Progenitor cell of endocrine pancreas (in vitro differentiated cells): ENCODE results near the gene SLC39A9. TPM values are rescaled to one million over a fixed set of nuclear protein-coding genes. Genes with fewer than 3 reads are reported as not detected.

ENCODE experiments used
- DNase-seq: peaks from one replicate; pipeline ENCODE4 v3.0.0; 2021; ENCODE audit warnings: low spot score; ENCODE audit not compliant: unreplicated experiment
- H3K27ac Mint-ChIP-seq: 2 replicates; pipeline ENCODE4 v1.8.0; 2021; ENCODE audit warnings: mild to moderate bottlenecking, moderate library complexity, mixed read lengths
- H3K27me3 Mint-ChIP-seq: 2 replicates; pipeline ENCODE4 v1.8.0; 2021; ENCODE audit warnings: mixed read lengths
- H3K36me3 Mint-ChIP-seq: 2 replicates; pipeline ENCODE4 v1.8.0; 2022; ENCODE audit warnings: mixed read lengths; ENCODE audit not compliant: insufficient read depth
- H3K4me1 Mint-ChIP-seq: 2 replicates; pipeline ENCODE4 v1.8.0; 2021; ENCODE audit warnings: low read depth, mixed read lengths
- H3K4me3 Mint-ChIP-seq: 2 replicates; pipeline ENCODE4 v1.8.0; 2021; ENCODE audit warnings: low read depth, mild to moderate bottlenecking, moderate library complexity, mixed read lengths
- H3K9me3 Mint-ChIP-seq: 2 replicates; pipeline ENCODE4 v1.8.0; 2021; ENCODE audit warnings: low read depth, mixed read lengths
- CTCF ChIP-seq: fragments of 200-600 bp; sonication (generic); IDR thresholded peaks from one replicate; pipeline ENCODE4 v1.5.0; 2021; ENCODE audit warnings: antibody characterized with exemption, mild to moderate bottlenecking; ENCODE audit not compliant: unreplicated experiment
- total RNA-seq: library from RNA; stranded (reverse); gene quantifications from 2 replicates; pipeline ENCODE4 v1.2.1, GENCODE V29; 2021

SLC39A9 gene
- total RNA-seq, 1 donor from 2014 or later = 62.2 TPM

DNA sequence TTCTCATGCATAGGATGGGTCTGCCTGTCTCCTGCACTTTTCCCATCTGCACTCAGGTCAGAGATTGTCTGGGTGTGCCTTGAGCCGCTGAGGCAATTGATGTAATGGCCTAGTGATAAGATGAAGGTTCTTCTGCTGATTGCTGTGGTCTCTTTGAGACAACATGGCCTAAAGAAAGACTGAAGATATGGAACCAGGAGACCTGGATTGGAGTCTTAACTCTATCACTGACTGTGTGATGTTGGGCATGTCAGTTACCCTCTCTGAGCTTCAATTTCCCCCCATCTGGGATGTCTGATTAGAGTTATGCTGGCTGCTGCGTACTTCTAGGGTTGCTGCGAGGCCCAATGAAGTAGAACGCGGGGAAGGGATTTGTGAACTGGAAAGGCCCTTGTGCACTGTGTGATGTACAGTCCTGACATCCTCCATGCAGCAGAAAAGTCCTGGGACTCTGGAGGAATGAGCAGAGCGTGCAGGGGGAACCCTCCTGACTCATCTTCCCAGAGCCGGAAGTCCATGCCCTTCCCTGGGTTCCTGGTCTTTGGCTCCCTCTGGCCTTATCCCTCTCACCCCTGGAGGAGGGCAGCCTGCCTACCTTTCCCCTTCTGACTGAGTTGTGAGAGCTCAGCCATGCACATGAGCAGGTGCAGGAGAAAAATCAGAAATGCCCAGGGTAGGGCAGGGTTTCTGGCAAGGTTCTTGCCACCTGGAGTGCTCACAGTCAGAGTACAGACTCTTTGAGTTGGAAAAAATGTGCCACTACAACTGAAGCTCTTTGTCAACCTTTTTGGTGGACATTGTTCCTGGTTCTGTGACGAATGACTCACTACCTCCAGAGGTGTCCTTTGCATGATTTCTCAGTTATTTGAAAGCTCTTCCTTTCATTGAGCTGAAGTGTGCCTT, 107.1 kb downstream of the SLC39A9 start:
- H3K36me3 Mint-ChIP-seq = no peaks in the 10 kb centered on the region
- DNase-seq = no peak
- no peak overlapping the region for H3K27ac Mint-ChIP-seq
- no peaks in the 10 kb centered on the region for H3K9me3 Mint-ChIP-seq
- no peak overlapping the region for H3K4me3 Mint-ChIP-seq
- H3K27me3 Mint-ChIP-seq = peaks cover 16% of the 10 kb centered on the region
- TF ChIP-seq CTCF = no peak
- H3K4me1 Mint-ChIP-seq = peaks cover 1% of the 10 kb centered on the region

- TF ChIP-seq CTCF = no peak
- Mint-ChIP-seq H3K36me3 (no peaks in the 10 kb centered on the region), H3K4me3 (no peak overlapping the region), H3K27ac (no peak overlapping the region), H3K4me1 (peaks cover 1% of the 10 kb centered on the region), H3K9me3 (no peaks in the 10 kb centered on the region), H3K27me3 (peaks cover 14% of the 10 kb centered on the region)
- DNase-seq = no peak
Measured at GRCh38 chr14:69506241-69506595, 107.7 kb downstream of the SLC39A9 start.

Other genes starting within 250 kb of the SLC39A9 start
- gene DCAF5, start 245.6 kb upstream of the SLC39A9 start, total RNA-seq = 90.3 and 92.5 TPM in 2 replicates
- 40.4 and 44.2 TPM in 2 replicates for gene EXD2, start 207.2 kb upstream of the SLC39A9 start, total RNA-seq
- 9.5 and 12.7 TPM in 2 replicates for gene GALNT16, start 138.5 kb upstream of the SLC39A9 start, total RNA-seq
- 309 and 310 TPM in 2 replicates for gene ERH, start 393 bp upstream of the SLC39A9 start, total RNA-seq
- gene PLEKHD1, start 86.0 kb downstream of the SLC39A9 start, total RNA-seq = 1.5 and 2.0 TPM in 2 replicates
- 0.22 and 0.24 TPM in 2 replicates for gene CCDC177, start 176.2 kb downstream of the SLC39A9 start, total RNA-seq
- 21.0 and 22.3 TPM in 2 replicates for gene SUSD6, start 212.9 kb downstream of the SLC39A9 start, total RNA-seq